Uterine smooth muscle cell (primary cell): ENCODE results near the gene CCL13. TPM values are rescaled to one million over a fixed set of nuclear protein-coding genes. Genes with fewer than 3 reads are reported as not detected.

Experiments used
- total RNA-seq: library from RNA; depleted of rRNA; stranded (reverse); fragments of >200 nt; gene quantifications from 2 replicates; pipeline ENCODE4 v1.2.3, GENCODE V29; 2014

CCL13 gene
- total RNA-seq, result 0.62 TPM in 1 of 2 replicates, not detected in the other

DNA sequence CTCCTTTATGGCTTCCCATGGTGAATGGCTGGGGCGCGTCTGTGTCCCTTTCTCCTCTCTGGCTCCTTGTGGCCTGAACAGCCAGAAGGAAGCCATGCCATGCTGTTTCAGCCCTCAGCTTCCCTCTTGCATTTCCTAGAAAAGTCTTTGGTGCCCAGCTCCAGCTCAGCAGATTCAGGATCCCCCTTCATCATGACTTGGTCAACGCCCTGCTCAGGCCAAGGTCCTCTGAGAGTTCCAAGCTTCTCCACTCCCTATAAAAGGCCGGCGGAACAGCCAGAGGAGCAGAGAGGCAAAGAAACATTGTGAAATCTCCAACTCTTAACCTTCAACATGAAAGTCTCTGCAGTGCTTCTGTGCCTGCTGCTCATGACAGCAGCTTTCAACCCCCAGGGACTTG, at the start of gene CCL13:
CCL13 (plus strand) TSS at position 287 of the 400 bp plus-strand sequence; CDS start at position 334, 47 bp downstream.

DNA sequence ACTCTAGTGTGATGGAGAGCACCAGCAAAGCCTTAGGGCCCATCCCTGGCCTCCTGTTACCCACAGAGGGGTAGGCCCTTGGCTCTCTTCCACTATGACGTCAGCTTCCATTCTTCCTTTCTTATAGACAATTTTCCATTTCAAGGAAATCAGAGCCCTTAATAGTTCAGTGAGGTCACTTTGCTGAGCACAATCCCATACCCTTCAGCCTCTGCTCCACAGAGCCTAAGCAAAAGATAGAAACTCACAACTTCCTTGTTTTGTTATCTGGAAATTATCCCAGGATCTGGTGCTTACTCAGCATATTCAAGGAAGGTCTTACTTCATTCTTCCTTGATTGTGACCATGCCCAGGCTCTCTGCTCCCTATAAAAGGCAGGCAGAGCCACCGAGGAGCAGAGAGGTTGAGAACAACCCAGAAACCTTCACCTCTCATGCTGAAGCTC, 37.2 kb upstream of the CCL13 start, which contains the start of gene CCL8:
CCL8 (plus strand) TSS at position 397 of the 445 bp plus-strand sequence. CDS start 67 bp downstream, outside the sequence.

DNA sequence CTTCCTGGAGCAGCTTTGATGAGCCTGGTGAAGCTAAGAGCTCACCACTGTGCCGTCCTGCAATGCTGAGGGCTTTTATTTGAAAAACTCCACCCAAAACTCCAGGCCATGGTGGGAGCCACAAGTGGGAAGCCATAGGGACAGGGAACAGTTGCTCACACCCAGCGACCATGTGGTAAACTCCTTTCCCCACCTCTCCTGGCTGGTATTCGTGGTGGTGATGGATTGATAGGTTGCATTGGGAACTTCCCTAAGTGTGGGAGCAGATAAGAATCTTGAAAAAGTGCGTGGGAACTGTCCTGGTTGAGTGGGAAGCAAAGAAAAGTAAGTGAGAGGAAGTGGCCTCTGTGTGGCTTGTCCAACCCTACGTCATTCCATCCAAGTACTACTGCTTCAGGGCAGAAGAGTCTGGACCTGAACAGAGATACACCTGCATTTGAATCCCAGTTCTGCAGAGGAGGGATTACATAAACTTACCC, 6.9 kb downstream of the CCL13 start, which contains the start of gene CCL1:
CCL1 (minus strand) TSS at position 51 of the 479 bp plus-strand sequence. CDS start 72 bp downstream, outside the sequence.

Other genes with a start within 250 kb of the CCL13 start
- 6.3 and 12.0 TPM in 2 replicates for gene CCL2, start 101.2 kb upstream of the CCL13 start, total RNA-seq
- gene CCL7, start 86.3 kb upstream of the CCL13 start, total RNA-seq, result 0.89 TPM in 1 of 2 replicates, not detected in the other
- 0.12 TPM in 1 of 2 replicates, not detected in the other for gene CCL11, start 70.7 kb upstream of the CCL13 start, total RNA-seq
- not detected in 2 replicates for gene CCL8, start 37.0 kb upstream of the CCL13 start, total RNA-seq
- not detected in 2 replicates for gene CCL1, start 6.8 kb downstream of the CCL13 start, total RNA-seq
- gene TMEM132E, start 223.1 kb downstream of the CCL13 start, total RNA-seq, result under 0.01 TPM in 2 replicates